Activated CD8-positive, alpha-beta memory T cell treated with anti-CD3 and anti-CD28 coated beads, Interleukin-2, amount 10 ng/mL, durations not matched to agents 7 days and 5 days (primary cell): ENCODE measurements around the gene TAF4. TPM values are rescaled to one million over a fixed set of nuclear protein-coding genes. Genes with fewer than 3 reads are reported as not detected.

Experiments
- microRNA-seq: library from miRNA; unstranded; fragments of <30 nt; microRNA quantifications from one replicate; pipeline ENCODE4 v1.2.0, GENCODE V29; 2022
- total RNA-seq, 2 experiments: library from RNA; stranded (reverse); gene quantifications; one replicate each; pipeline ENCODE4 v1.2.3, GENCODE V29; 2021

Gene TAF4
- total RNA-seq, 2 experiments from 2014 or later, result 21.1 to 24.2 TPM

Small RNA genes lying within 50 kb of the gene (microRNA-seq; reads per million reads assigned to microRNA genes)
- not detected for gene MIR1257
- gene MIR3195, result not detected

Other genes with a start within 250 kb of the TAF4 start
- gene LSM14B, start 56.6 kb upstream of the TAF4 start, total RNA-seq, result 10 to 100 TPM; 34.6 to 34.8 TPM
- 100 to 1,000 TPM; 287 to 359 TPM for gene PSMA7, start 77.5 kb upstream of the TAF4 start, total RNA-seq
- gene SS18L1, start 77.9 kb upstream of the TAF4 start, total RNA-seq, result 10 to 100 TPM; 19.5 to 23.0 TPM
- 10 to 100 TPM; 34.0 to 40.1 TPM for gene MTG2, start 117.1 kb upstream of the TAF4 start, total RNA-seq
- gene HRH3, start 154.4 kb upstream of the TAF4 start, total RNA-seq, result not detected
- 10 to 100 TPM; 27.1 TPM for gene OSBPL2, start 172.6 kb upstream of the TAF4 start, total RNA-seq
- gene ADRM1, start 237.1 kb upstream of the TAF4 start, total RNA-seq, result 100 to 1,000 TPM; 105 to 133 TPM